ENCODE data around the gene PCK1. TPM values are rescaled to one million over a fixed set of nuclear protein-coding genes. Genes with fewer than 3 reads are reported as not detected.

PCK1 gene
- total RNA-seq, 1 donor from 2014 or later: not detected

DNA sequence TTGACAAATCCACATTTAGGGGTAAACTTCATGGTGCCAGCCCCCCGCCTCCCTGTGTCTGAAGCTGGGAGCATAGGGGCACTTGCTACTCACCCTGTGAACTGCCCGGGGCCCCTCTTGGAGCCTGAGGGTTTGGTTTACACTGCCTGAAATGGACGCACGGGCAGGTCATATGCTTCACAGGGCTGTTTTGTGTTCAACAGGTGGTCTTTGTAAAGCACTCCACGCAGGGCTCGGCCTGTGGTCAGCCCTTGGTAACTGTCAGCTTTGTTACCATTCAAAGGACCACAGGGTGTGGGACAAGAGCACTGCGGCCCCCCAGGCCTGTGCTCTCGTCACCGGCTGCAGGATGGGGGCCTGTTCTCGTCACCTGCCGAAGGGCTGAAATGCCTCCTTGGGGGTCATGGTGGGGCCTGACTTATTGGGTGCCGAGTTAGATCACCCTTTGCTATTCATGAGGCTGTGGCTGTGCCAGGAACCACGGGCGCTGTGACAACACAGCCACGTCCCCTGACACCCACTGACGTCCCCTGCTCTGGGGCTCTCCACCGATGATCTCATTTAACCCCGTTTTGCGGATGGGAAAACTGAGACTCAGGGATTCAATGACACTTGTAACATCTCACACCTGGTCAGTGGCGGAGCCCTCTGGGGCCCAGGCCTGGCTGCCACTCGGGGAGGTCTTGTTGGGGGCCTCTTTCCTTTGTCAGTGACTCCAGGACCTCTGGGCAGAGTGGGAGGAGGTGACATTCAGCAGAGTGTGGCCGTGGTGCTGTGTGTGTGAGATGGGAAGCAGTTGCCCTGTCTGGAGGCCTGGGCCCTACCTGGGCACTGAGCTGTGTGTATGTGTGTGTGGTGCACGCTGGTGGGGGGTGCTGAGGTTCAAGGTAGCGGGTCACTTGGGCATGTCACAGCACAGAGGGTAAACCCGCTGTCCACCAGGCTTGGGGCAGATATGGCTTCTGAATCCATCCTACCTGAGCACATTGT, 34.4 kb downstream of the PCK1 start:
- H3K4me3 ChIP-seq: no peak overlapping the region
- ATAC-seq (no peak), DNase-seq (peak; percentile 40)
- TF ChIP-seq, protein P1, sequence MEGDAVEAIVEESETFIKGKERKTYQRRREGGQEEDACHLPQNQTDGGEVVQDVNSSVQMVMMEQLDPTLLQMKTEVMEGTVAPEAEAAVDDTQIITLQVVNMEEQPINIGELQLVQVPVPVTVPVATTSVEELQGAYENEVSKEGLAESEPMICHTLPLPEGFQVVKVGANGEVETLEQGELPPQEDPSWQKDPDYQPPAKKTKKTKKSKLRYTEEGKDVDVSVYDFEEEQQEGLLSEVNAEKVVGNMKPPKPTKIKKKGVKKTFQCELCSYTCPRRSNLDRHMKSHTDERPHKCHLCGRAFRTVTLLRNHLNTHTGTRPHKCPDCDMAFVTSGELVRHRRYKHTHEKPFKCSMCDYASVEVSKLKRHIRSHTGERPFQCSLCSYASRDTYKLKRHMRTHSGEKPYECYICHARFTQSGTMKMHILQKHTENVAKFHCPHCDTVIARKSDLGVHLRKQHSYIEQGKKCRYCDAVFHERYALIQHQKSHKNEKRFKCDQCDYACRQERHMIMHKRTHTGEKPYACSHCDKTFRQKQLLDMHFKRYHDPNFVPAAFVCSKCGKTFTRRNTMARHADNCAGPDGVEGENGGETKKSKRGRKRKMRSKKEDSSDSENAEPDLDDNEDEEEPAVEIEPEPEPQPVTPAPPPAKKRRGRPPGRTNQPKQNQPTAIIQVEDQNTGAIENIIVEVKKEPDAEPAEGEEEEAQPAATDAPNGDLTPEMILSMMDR (IDR thresholded peaks at IDR 0.05): no peak
- peaks cover 8% of the 10 kb centered on the region for H3K4me1 ChIP-seq
- H3K27me3 ChIP-seq (ENCODE audit: low read depth): no peaks in the 10 kb centered on the region
- no peak overlapping the region for H3K27ac ChIP-seq
- H3K9me3 ChIP-seq: no peaks in the 10 kb centered on the region
- intact Hi-C loops (cut with DNase I): no loop called here
- H3K36me3 ChIP-seq: no peaks in the 10 kb centered on the region

GRCh38 chr20:57596358-57596757, 35.4 kb downstream of the PCK1 start:
- Histone ChIP-seq H3K36me3 (no peaks in the 10 kb centered on the region), H3K27me3 (ENCODE audit: low read depth) (no peaks in the 10 kb centered on the region), H3K9me3 (no peaks in the 10 kb centered on the region), H3K4me1 (peaks cover 8% of the 10 kb centered on the region), H3K27ac (no peak overlapping the region), H3K4me3 (no peak overlapping the region)
- TF ChIP-seq, protein P1 (IDR thresholded peaks at IDR 0.05): no peak
- DNase-seq (peak; percentile 28), ATAC-seq (no peak)
- intact Hi-C loops (cut with DNase I): no loop called here

GRCh38 chr20:57596998-57597939, 36.4 kb downstream of the PCK1 start:
- Histone ChIP-seq H3K36me3 (no peaks in the 10 kb centered on the region), H3K9me3 (no peaks in the 10 kb centered on the region), H3K27ac (no peak overlapping the region), H3K4me1 (peaks cover 8% of the 10 kb centered on the region), H3K4me3 (peak overlapping the region; percentile 14), H3K27me3 (ENCODE audit: low read depth) (no peaks in the 10 kb centered on the region)
- ATAC-seq: peak; percentile 85 to 87
- TF ChIP-seq, protein P1 (IDR thresholded peaks at IDR 0.05): peak; percentile 98
- DNase-seq: peak; percentile 82
- intact Hi-C loops (cut with DNase I): no loop called here

DNA sequence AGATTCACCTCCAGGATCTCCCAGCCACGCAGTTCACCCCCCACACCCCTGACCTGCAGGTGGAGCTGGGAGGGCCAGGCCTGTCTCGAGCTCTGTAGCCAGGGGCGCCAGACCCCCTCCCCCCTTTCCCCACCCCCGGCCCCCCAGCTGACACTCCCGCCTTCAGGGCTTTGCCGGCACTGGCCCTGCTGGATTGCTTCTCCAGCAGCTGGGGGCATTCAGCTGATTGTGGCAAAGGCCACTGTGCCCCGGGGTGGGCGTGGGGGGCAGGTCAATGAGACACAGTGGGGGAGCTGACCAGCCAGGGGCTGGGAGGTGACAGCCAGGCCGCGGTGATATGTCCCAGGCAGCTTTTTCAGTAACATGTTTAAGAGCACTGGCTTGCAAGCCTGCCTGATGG, 37.1 kb downstream of the PCK1 start:
- Histone ChIP-seq H3K9me3 (no peaks in the 10 kb centered on the region), H3K27ac (no peak overlapping the region)

DNA sequence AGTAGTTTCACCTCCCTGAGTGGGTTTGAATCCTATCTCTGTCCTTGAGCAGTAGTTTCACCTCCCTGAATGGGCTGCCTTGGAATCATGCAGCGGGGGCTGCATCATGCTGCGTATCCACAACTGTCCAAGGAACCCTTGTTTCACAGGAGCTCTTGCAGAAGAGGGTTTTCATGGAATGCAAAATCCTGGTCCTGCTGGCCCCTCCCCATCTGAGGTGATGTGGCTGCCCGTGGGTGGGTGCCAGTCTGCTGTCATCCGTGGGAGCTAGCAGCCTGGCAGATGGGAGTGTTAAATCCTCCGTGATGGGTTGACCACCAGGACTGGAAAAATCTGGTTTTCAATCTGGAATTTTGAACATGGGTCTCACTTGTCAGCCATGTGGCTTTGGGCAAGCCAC, 37.6 kb downstream of the PCK1 start:
- TF ChIP-seq, protein P1 (IDR thresholded peaks at IDR 0.05): no peak
- intact Hi-C loops (cut with DNase I): no loop called here
- H3K27me3 ChIP-seq (ENCODE audit: low read depth): no peaks in the 10 kb centered on the region
- no peak overlapping the region for H3K4me3 ChIP-seq
- no peak for ATAC-seq
- H3K9me3 ChIP-seq: no peaks in the 10 kb centered on the region
- no peak overlapping the region for H3K27ac ChIP-seq
- peaks cover 8% of the 10 kb centered on the region for H3K4me1 ChIP-seq
- peak; percentile 15 for DNase-seq
- H3K36me3 ChIP-seq: no peaks in the 10 kb centered on the region

More for the DNA sequence above, 37.1 kb downstream of the PCK1 start:
- ATAC-seq: no peak
- TF ChIP-seq, protein P1 (IDR thresholded peaks at IDR 0.05): no peak
- Histone ChIP-seq H3K4me3 (no peak overlapping the region), H3K36me3 (no peaks in the 10 kb centered on the region), H3K27me3 (ENCODE audit: low read depth) (no peaks in the 10 kb centered on the region), H3K4me1 (peaks cover 8% of the 10 kb centered on the region)
- DNase-seq: peak; percentile 42
- intact Hi-C loops (cut with DNase I): no loop called here

Measured in lower lobe of right lung (tissue), 2 donors.